ENCODE measurements around the gene LETMD1. TPM values are rescaled to one million over a fixed set of nuclear protein-coding genes. Genes with fewer than 3 reads are reported as not detected.

LETMD1 gene
- total RNA-seq, 1 donor from 2014 or later = 37.1 TPM

DNA sequence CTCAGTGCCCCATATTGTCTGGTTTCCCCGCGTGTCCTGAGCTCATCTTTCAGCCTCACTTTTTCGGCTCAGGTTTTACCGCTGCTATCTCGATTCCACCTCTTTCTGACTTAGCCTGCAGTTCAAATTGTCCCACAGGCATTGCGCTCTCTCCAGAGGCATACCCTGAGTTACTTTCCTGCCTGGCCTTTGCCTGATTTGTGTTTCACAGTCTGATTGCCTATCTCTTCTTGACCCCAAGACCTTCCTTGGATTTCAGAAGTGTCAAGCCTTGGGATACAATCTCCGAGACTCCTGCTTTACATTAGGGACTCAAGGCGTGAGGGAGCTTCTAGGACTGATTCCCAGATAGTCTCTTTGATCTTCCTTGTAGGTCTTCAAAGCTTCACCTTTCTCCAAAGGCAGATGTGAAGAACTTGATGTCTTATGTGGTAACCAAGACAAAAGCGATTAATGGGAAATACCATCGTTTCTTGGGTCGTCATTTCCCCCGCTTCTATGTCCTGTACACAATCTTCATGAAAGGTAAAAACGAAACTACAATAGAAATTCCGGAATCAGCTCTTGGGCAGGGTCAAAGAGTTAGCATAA, 629 bp downstream of the LETMD1 start:
- TF ChIP-seq, protein P1, sequence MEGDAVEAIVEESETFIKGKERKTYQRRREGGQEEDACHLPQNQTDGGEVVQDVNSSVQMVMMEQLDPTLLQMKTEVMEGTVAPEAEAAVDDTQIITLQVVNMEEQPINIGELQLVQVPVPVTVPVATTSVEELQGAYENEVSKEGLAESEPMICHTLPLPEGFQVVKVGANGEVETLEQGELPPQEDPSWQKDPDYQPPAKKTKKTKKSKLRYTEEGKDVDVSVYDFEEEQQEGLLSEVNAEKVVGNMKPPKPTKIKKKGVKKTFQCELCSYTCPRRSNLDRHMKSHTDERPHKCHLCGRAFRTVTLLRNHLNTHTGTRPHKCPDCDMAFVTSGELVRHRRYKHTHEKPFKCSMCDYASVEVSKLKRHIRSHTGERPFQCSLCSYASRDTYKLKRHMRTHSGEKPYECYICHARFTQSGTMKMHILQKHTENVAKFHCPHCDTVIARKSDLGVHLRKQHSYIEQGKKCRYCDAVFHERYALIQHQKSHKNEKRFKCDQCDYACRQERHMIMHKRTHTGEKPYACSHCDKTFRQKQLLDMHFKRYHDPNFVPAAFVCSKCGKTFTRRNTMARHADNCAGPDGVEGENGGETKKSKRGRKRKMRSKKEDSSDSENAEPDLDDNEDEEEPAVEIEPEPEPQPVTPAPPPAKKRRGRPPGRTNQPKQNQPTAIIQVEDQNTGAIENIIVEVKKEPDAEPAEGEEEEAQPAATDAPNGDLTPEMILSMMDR (IDR thresholded peaks at IDR 0.05; ENCODE audit: partially characterized antibody, unreplicated experiment) = no peak
- Mint-ChIP-seq H3K27me3 (ENCODE audit: unreplicated experiment) (peaks cover 5% of the 10 kb centered on the region), H3K27ac (ENCODE audit: unreplicated experiment) (peak overlapping the region; percentile 95), H3K4me1 (ENCODE audit: low read depth, unreplicated experiment) (peaks cover 5% of the 10 kb centered on the region), H3K36me3 (ENCODE audit: unreplicated experiment) (no peaks in the 10 kb centered on the region), H3K9me3 (ENCODE audit: unreplicated experiment) (peaks cover 4% of the 10 kb centered on the region), H3K4me3 (ENCODE audit: unreplicated experiment) (peak overlapping the region; percentile 97)
- no peak for DNase-seq

DNA sequence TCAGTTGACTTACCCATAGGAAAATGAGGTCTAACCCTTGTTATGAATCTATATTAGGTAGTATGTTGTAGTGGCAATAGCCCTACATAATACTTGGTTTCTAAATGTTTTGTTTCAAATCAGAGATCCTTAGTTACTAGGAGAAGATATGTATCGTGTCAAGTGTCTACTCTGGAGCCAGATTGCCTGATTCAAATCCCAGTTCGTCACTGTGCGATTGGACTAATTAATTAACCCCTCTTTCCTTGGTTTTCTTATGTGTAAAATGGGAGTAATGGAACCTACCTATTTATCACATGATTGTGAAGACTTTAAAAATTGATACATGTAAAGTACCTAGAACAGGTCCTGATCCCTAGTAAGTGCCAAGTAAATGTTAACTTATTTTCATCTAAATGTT, 1.4 kb downstream of the LETMD1 start:
- Mint-ChIP-seq H3K4me1 (ENCODE audit: low read depth, unreplicated experiment) (peaks cover 5% of the 10 kb centered on the region), H3K4me3 (ENCODE audit: unreplicated experiment) (no peak overlapping the region), H3K27me3 (ENCODE audit: unreplicated experiment) (peaks cover 5% of the 10 kb centered on the region), H3K36me3 (ENCODE audit: unreplicated experiment) (no peaks in the 10 kb centered on the region), H3K9me3 (ENCODE audit: unreplicated experiment) (peaks cover 4% of the 10 kb centered on the region), H3K27ac (ENCODE audit: unreplicated experiment) (no peak overlapping the region)
- DNase-seq = no peak
- TF ChIP-seq, protein P1 (IDR thresholded peaks at IDR 0.05; ENCODE audit: partially characterized antibody, unreplicated experiment) = no peak

DNA sequence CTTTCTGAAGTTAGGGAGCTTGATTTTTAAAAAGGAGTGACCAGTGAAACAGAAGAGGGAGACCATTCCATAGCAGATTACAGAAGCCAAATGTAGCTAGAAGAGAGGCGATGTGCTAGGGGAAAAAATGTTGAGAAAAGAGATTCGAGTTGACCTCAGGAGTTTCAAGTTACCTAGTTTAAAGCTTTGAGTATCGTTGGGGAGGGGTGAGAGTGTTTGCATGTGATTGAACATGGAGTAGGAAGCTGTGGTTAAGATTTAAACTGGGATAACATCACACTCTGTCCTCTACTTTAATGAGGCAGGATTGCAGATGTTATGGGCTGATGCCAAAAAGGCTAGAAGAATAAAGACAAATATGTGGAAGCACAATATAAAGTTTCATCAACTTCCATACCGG, 3.7 kb downstream of the LETMD1 start:
- Mint-ChIP-seq H3K27me3 (ENCODE audit: unreplicated experiment) (peaks cover 3% of the 10 kb centered on the region), H3K4me3 (ENCODE audit: unreplicated experiment) (no peak overlapping the region), H3K36me3 (ENCODE audit: unreplicated experiment) (no peaks in the 10 kb centered on the region), H3K4me1 (ENCODE audit: low read depth, unreplicated experiment) (peaks cover 5% of the 10 kb centered on the region), H3K27ac (ENCODE audit: unreplicated experiment) (no peak overlapping the region), H3K9me3 (ENCODE audit: unreplicated experiment) (peaks cover 4% of the 10 kb centered on the region)
- no peak for DNase-seq
- TF ChIP-seq, protein P1 (IDR thresholded peaks at IDR 0.05; ENCODE audit: partially characterized antibody, unreplicated experiment) = no peak

DNA sequence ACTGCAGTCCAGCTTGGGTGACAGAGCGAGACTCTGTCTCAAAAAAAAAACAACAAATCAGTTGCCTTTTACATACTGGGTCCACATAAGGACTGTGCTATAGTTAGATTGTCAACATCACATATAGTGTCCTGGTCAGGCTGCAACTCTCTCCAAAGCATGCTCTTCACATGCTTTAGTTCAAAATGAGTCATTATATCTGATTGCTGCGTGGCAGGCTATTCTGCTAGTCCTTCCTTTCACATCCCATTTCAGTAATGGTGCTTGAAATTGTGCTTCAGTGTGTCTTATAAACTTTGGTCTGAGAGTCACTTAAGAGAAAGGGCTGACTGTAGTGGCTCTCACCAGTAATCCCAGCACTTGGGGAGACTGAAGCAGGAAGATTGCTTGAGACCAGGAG, 6.9 kb downstream of the LETMD1 start:
- Mint-ChIP-seq H3K4me1 (ENCODE audit: low read depth, unreplicated experiment) (no peaks in the 10 kb centered on the region), H3K27me3 (ENCODE audit: unreplicated experiment) (no peaks in the 10 kb centered on the region), H3K9me3 (ENCODE audit: unreplicated experiment) (peaks cover 1% of the 10 kb centered on the region), H3K27ac (ENCODE audit: unreplicated experiment) (no peak overlapping the region), H3K4me3 (ENCODE audit: unreplicated experiment) (no peak overlapping the region), H3K36me3 (ENCODE audit: unreplicated experiment) (no peaks in the 10 kb centered on the region)
- no peak for DNase-seq
- TF ChIP-seq, protein P1 (IDR thresholded peaks at IDR 0.05; ENCODE audit: partially characterized antibody, unreplicated experiment) = no peak

DNA sequence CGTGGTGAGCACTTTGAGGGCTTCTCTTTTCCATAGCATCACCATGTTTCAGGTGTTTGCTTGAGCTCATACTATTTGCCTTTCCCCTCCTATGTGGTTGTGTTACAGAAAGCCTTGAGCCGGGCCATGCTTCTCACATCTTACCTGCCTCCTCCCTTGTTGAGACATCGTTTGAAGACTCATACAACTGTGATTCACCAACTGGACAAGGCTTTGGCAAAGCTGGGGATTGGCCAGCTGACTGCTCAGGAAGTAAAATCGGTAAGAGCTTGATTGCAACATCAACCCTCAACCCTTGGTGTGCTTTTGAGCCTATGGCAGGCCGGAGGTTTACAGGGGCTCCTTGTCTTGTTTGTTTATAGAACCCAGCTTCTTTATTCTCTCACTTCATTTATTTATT, 8.1 kb downstream of the LETMD1 start:
- Mint-ChIP-seq H3K4me3 (ENCODE audit: unreplicated experiment) (no peak overlapping the region), H3K27ac (ENCODE audit: unreplicated experiment) (no peak overlapping the region), H3K27me3 (ENCODE audit: unreplicated experiment) (no peaks in the 10 kb centered on the region), H3K9me3 (ENCODE audit: unreplicated experiment) (peaks cover 1% of the 10 kb centered on the region), H3K4me1 (ENCODE audit: low read depth, unreplicated experiment) (no peaks in the 10 kb centered on the region), H3K36me3 (ENCODE audit: unreplicated experiment) (no peaks in the 10 kb centered on the region)
- TF ChIP-seq, protein P1 (IDR thresholded peaks at IDR 0.05; ENCODE audit: partially characterized antibody, unreplicated experiment) = no peak
- no peak for DNase-seq
